Activated CD4-positive, alpha-beta T cell treated with anti-CD3 and anti-CD28 coated beads for 36 hours (primary cell): ENCODE data around the gene ALAS1. TPM values are rescaled to one million over a fixed set of nuclear protein-coding genes. Genes with fewer than 3 reads are reported as not detected.

Experiments used
- total RNA-seq, 2 experiments: library from RNA; stranded (reverse); gene quantifications; one replicate each; pipeline ENCODE4 v1.2.3, GENCODE V29; 2021

ALAS1 gene
- total RNA-seq, 2 experiments from 2014 or later, result 52.8 to 68.7 TPM

Other genes with a start within 250 kb of the ALAS1 start
- not detected for gene GPR62, start 242.8 kb upstream of the ALAS1 start, total RNA-seq
- 10 to 100 TPM; 12.5 to 13.6 TPM for gene PCBP4, start 230.7 kb upstream of the ALAS1 start, total RNA-seq
- 10 to 100 TPM; 62.4 to 65.0 TPM for gene ABHD14B, start 224.1 kb upstream of the ALAS1 start, total RNA-seq
- 1 to 10 TPM; 6.3 to 7.5 TPM for gene ABHD14A, start 223.1 kb upstream of the ALAS1 start, total RNA-seq
- 10 to 100 TPM; 61.5 to 90.0 TPM for gene ACY1, start 214.6 kb upstream of the ALAS1 start, total RNA-seq
- gene RPL29, start 202.3 kb upstream of the ALAS1 start, total RNA-seq, result 1,000 to 10,000 TPM; 1,975 to 2,071 TPM
- 10 to 100 TPM; 17.1 to 20.3 TPM for gene DUSP7, start 141.6 kb upstream of the ALAS1 start, total RNA-seq
- gene POC1A, start 43.7 kb upstream of the ALAS1 start, total RNA-seq, result 10 to 100 TPM; 23.4 to 26.1 TPM
- under 1 TPM; 0.59 to 0.74 TPM for gene TLR9, start 27.5 kb downstream of the ALAS1 start, total RNA-seq
- gene TWF2, start 41.0 kb downstream of the ALAS1 start, total RNA-seq, result 10 to 100 TPM; 85.0 to 93.5 TPM
- 10 to 100 TPM; 52.9 to 59.2 TPM for gene PPM1M, start 47.6 kb downstream of the ALAS1 start, total RNA-seq
- 100 to 1,000 TPM in 1 of 2 experiments, 10 to 100 TPM in 1; 95.2 to 113 TPM for gene WDR82, start 80.5 kb downstream of the ALAS1 start, total RNA-seq
- gene GLYCTK, start 89.7 kb downstream of the ALAS1 start, total RNA-seq, result 10 to 100 TPM; 13.3 to 18.8 TPM
- 10 to 100 TPM in 1 of 2 experiments, 1 to 10 TPM in 1; 7.4 to 10.1 TPM for gene DNAH1, start 118.2 kb downstream of the ALAS1 start, total RNA-seq
- gene BAP1, start 211.8 kb downstream of the ALAS1 start, total RNA-seq, result 10 to 100 TPM; 80.6 to 94.1 TPM
- gene PHF7, start 212.5 kb downstream of the ALAS1 start, total RNA-seq, result 10 to 100 TPM; 13.9 to 14.1 TPM
- not detected for gene SEMA3G, start 246.9 kb downstream of the ALAS1 start, total RNA-seq